Measurements from ENCODE around the gene THAP5.
"Not testable (repeated sequence)": the region's sequence is repeated elsewhere in the genome, so short reads cannot be mapped to it uniquely, and the experiment has no call there.

The THAP5 gene

DNA sequence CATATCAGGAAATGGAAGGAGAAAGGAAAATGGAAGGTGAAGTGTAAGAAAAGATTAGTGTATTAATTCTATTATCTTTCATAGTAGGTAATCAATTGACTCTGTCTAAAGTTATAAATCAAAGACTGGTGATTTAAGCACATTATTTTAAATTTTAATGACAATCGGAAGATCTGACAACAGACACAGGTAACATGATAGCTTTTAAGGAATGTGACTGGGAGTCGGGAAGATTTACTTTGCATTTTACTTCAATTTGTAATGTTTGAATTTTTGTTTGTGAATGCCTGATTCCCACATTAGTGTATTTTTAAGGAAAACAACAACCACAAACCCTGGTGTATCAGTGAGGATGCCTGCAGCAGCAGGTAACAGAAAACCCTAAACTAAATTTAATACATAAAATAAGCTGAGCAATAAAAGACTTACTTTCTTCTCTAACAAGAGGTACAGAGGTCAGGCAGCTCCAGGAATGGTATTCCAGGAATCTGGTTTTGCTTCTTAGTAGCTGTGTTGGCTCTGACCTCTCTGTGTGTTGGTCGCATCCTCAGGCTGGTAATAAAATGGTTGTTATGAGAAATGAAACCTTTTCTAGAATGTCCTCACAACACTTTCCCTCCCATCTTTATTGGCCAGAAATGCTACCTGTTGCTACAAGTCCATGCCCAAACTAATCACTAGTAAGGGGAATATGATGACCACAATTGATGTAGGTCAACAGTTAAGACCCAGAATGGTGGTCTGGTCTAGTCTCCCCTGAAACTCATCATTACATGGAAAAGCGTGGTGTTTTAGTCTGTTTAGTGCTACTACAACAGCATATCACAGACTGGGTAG lies 12.4 kb upstream of the THAP5 start:
- DNase-seq: no peak

DNA sequence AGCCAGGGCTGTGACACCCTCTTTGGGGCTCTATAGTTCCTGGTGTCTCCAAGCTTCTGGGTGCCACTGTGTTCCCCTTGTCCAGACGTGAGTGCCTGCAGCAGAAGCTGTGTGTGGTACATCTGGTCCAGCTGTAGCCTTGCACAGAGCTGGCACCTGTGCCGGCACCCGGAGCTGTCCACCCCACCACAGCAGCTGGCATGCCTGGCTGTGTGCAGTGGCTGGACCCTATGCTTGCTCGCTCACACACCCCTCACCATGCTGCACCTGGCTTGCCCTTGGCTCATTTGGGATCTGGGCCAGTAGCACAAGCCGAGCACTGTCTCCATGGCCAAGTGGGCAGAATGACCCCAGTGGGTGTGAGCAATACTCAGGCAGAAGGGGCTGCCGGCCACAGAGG lies 10.8 kb upstream of the THAP5 start:
- no peak for DNase-seq

DNA sequence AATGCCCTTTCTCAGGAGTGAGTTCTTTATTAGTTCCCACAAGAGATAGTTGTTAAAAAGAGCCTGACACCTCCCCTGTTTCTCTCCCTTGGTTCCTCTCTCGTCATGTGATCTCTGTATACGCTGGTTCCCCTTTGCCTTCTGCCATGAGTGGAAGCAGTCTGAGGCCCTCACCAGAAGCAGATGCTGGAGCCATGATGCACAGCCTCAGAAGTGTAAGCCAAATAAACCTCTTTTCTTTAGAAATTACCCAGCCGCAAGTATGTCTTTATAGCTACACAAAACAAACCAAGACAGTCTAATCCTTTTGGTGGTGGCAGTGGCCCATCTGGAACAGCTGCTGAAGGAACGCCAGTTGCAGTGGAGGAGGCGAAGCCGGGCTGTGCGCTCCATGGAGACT lies 9.4 kb upstream of the THAP5 start:
- no peak for DNase-seq

DNA sequence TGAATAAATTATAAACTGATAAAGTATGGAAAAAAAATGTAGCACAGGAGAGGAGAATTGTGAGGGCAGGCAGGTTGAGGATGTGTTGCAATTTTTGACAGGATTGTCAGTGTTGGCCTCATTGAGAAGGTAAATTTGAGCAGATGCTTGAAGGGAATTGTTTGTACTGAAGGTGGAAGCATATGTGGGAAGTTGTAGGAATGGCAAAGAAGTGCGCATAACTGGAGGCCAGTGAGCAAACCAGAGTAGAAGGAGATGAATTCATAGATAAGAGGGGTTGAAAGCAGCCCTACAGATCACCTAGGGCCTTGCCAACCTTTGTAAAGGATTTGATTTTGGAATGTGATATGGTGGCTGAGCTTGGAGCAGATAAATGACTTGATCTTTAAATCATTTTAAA lies 6.6 kb upstream of the THAP5 start:
- no peak for DNase-seq

DNA sequence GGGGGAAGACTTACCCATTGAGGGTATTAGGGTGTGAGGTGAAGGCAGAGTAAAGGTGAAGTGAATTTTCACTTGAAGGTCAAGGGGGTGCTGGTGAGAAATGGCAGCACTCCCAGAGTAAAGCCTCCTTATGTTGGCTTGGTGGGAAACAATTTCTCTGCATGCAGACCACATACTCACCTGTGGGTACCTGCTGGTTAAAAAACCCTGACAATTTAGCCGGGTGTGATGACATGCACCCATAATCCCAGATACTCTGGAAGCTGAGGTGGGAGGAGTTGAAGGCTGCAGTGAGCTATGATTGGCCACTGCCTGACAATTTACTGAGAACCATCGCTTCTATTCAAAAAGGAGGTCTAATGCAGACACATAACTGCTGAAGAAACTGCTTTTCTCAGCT lies 5.7 kb upstream of the THAP5 start:
- DNase-seq: no peak

DNA sequence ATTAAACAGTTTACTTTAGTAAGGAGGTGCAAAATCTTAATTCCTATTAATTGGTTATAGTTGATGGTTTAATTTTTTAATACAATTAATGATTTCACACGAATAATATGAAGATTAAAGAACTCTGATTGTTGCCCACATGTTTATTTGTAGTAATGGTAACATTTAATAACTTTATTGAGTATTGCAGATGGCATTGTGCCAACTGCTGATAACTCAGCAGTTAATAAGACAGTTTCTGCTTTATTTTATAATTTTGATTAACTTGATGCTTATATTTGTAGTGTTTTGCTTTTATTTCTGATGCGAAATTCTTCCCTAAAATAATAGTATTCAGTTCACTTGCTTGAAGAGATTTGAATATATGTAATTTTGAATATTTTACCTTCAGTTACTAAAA lies 3.0 kb upstream of the THAP5 start:
- DNase-seq: peak; percentile 18

DNA sequence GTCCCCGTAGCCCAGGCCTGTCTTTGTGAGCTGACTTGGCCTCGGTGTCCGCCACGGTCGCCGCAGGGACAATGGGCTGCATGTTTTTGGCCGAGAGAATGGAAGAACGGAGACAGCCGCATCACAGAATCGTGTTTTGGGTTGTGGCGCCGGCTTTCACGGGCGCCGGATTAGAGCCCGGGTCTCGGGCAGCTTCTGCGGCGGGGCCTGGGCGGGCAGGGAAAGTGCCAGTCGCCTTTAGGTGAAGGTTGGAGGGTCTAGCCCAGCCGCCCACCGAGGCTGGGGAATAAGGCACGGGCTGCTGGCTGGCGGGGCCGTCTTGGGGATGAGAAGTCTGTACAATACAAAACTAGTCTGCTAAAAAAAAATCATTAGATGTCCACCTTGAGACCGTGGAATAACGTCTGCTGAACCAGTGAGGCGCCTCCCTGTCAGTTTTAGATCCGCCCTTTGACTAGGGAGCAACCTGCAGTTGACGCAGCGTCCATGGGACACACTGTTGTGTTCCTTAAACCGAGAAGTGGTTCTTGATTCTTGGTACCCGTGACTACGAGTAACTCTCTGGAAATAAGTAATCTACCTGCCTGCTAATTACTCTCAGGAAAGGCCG lies 745 bp upstream of the THAP5 start:
- peak; percentile 82 for DNase-seq

DNA sequence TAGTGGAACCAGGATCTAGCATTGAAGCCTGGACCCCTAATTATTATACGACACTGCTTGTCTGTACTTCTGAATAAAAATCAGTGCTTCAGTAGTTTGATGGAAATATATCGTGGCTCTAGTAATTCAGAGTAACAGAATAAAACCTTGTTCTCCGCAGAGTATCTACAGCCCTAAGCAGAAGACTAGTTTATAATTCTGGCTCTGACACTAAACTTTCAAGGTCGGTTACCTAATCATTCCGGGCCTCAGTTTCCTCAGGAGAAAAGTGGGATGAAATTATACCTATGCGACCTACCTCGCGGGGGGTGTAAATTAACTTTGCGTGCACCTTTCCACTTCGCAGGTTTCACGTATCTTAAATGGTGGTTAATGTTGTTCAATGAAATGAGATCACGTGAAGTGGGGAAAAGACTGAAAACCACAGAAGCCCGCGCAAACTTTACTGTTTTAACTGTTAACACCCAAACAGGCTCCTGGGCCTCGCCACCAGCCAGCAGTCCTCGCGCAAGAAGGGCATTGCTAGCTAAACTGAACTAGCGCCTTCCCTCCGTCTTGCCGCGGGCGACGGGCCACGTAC lies 615 bp downstream of the THAP5 start:
- DNase-seq: peak; percentile 79

DNA sequence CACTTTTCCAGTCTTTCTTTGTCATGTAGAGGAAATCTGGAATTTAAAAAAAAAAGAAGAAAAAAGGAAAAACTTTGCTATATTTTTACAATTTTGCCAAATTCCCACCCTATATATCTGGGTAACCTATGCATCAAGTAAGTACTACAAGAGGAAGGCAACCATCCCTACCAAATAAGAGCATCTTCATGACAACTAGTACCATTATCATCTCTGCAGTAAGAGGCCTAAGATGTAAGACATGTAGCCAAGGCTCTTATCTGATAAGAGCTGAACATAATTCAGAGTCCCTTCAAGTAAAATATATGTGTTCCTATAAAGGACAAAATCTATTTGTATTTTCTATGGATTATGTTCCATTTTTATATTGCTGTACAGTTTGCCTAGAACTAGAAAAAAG lies 3.5 kb downstream of the THAP5 start:
- peak; percentile 11 for DNase-seq

DNA sequence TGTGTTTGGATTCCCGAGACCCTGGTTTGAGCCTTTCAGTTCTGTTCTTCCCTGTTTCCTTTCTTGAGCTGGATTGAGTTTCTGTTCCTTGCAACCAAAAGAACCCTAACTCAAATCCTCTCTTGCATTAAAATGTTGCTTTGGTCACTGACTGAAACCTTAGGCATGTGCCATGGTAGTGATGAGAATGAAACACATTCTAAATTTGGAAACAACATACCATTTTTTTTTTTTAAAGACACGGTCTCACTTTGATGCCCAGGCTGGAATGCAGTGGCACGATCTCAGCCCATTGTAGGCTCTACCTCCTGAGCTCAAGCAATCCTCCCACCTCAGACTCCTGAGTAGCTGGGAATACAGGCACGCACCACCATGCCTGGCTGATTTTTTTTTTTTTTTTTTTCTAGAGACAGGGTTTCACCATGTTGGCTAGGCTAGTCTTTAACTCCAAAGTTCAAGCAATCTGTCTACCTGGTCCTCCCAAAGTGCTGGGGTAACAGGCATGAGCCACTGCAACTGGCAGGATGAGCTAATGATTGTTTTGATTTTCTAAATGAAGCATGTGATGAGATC lies 8.4 kb downstream of the THAP5 start:
- no peak for DNase-seq

DNA sequence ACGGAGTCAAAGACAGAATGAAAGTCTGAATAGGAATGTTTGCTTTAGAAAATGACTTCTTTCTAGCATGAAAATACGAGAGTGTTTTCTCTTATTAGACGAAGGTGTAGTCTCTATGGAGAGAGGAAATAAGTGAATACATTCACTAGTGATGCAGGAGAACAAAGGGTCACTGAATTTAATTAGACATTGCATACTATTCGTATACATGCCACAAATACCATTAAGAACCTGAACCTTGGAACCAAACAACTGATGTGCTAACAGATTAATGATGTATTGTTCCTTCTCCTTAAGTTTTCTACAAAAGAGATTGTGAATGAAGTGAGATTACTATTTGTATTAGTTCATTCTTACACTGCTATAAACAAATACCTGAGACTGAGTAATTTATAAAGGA lies 10.3 kb downstream of the THAP5 start:
- DNase-seq: no peak

DNA sequence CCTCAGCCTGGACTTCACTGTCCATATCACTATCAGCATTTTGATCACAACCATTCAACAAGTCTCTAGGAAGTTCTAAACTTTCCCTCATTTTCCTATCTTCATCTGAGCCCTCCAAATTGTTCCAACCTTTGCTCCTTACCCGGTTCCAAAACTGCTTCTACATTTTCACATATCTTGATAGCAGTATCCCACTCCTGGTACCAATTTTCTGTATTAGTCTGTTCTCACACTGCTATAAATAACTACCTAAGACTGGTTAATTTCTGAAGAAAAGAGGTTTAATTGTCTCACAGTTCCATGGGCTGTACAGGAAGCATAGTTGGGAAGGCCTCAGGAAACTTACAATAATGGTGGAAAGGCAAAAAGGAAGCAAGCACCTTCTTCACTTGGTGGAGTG lies 11.9 kb downstream of the THAP5 start:
- no peak for DNase-seq

DNA sequence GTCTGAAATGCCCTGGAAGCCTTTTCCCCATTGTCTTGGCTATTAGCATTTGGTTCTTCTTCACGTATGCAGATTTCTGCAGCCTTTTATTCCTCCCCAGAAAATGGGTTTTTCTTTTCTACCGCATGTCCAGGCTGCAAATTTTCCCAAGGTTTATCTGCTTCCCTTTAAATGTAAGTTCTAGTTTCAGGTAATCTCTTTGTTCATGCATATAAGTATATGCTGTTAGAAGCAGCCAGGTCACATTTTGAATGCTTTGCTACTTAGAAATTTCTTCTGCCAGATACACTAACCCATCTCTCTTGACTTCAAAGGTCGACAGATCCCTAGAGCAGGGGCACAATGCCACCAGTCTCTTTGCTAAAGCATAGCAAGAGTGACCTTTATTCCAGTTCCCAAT lies 12.3 kb downstream of the THAP5 start:
- DNase-seq: no peak

DNA sequence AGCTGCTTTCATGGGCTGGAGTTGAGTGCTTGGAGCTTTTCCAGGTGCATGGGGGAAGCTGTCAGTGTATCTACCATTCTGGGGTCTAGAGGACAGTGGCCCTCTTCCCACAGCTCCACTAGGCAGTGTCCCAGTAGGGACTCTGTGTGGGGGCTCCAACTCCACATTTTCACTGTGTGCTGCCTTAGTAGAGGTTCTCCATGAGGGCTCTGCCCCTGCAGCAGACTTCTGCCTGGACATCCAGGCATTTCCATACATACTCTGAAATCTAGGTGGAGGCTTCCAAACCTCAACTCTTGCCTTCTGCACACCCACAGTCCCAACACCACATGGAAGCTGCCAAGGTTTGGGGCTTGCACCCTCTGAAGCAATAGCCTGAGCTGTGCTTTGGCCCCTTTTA lies 12.8 kb downstream of the THAP5 start:
- not testable (repeated sequence) for DNase-seq

DNA sequence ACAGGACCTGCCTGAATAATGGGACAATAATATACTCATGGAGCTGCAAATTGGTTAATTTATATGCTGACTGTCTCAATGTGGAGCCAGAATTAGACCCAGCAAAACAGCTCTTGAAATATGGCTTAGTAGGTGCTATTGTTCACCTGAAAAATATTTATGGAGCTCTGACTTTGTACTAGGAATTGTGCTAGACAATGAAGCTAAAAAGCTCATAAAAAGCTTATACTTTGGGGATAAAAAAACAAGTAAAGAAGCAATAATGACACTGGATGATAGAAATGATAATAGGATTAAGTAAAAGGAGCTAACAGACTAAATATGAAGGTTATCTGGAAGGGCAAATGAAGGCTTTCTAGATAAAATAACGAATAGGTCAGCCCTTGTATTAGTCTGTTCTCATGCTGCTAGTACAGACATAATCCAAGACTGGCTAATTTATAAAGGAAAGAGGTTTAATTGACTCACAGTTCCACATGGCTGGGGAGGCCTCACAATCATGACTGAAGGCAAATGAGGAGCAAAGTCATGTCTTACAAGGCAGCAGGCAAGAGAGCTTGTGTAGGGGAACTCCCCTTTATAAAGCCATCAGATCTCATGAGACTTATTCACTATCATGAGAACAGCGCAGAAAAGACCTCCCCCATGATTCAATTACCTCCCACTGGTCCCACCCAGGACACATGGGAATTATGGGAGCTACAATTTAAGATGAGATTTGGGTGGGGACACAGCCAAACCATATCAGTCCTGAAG lies 21.2 kb downstream of the THAP5 start:
- not testable (repeated sequence) for DNase-seq

DNA sequence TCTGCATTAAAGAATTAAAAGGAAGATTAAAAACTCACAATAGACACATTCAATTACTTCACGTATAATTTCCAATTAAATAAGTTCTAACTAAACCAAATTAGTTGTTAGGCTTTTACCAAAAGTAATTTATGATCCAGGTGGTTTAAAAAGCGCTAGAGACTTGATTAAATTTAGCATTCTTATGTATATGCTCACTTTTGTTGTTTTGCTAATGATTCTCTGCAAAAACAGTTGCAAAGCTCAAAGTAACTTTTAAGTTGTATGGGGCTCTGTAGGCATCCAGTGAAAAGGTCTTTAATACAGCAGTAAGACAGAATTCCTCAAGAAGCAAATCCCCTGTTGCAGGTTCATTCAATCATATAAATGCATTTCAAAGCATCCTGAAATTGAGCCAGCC lies 28.0 kb downstream of the THAP5 start:
- DNase-seq: no peak

DNA sequence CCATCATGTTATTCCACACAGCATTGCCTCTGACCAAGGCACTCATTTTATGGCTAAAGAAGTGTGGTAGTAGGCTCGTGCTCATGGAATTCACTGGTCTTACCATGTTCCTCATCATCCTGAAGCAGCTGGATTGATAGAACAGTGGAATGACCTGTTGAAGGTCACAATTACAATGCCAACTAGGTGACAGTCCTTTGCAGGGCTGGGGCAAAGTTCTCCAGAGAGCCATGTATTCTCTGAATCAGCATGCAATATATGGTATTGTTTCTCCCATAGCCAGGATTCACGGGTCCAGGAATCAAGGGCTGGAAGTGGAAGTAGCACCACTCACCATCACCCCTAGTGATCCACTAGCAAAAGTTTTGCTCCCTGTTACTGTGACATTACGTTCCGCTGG lies 30.8 kb downstream of the THAP5 start:
- not testable (repeated sequence) for DNase-seq

DNA sequence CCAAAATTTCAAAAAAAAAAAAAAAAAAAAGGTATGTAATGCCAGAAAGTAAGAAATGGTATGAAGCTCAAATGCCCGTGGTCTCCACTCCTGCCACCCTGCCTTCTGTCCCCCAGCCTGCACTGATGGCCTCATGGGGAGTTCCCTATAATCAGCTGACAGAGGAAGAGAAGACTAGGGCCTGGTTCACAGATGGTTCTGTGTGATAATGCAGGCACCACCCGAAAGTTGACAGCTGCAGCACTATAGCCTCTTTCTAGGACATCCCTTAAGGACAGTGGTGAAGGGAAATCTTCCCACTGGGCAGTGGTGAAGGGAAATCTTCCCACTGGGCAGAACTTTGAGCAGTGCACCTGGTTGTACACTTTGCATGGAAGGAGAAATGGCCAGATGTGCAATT lies 31.3 kb downstream of the THAP5 start:
- DNase-seq: peak; percentile 90

DNA sequence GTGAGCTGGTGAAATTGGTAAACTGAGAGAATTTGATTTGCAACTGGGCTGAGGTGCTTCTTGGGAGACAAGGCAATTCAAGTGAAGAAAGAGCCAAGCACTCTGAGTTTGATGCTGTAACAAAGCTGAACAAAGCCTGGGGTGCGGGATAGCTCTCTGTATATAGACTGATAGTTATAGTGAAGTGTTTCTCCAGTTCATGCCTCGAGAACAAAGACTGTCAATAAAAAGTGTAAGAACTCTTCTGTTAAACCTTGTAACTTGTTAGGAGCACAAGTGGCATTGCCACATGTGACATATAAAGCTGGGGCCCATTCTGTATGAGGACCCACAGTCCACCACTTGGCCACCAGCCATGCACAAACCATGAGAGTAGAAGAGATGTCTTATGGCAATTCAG lies 32.3 kb downstream of the THAP5 start:
- peak; percentile 11 for DNase-seq

DNA sequence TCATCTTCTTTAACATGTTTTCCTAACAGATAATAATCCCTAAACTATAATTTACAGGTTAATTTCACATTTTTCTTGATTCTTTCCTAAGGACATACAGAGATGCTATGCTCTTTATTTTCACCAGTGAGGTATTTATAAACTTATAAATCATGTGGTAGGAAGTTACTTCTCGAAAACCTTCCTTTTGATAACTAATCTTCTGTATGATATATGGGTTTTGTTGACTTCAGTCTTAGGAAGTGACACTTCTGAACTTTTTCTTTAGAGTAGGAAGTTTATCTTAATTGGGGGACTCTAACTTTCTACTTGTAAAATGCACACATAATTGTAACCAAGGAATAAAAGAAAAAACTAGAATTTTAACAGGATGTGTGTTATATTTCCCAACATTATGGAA lies 33.8 kb downstream of the THAP5 start:
- DNase-seq: no peak

DNA sequence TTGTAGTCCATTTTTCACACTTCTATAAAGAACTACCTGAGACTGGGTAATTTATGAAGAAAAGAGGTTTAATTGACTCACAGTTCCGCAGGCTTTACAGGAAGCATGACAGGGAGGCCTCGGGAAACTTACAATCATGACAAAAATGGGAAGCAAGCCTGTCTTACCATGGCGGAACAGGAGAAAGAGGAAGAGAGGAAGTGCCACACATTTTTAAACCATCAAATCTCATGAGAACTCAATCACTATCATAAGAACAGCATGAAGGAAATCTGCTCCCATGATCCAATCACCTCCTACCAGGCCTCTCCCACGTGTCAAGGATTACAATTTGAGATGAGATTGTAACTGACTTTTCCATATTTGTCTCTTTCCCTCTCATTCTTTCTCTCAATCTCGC lies 34.2 kb downstream of the THAP5 start:
- DNase-seq: no peak

DNA sequence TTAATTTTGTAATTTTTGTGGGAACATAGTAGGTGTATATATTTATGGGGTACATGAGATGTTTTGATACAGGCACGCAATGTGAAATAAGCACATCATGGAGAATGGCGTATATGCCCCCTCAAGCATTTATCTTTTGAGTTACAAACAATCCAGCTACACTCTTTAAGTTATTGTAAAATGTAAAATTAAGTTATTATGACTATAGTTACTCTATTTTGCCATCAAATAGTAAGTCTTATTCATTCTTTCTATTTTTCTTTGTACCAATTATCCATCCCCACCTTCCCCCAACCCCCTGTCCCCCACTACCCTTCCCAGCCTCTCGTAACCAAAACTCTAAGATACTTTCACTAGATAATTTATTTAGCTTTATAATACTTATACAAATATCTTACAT lies 35.8 kb downstream of the THAP5 start:
- DNase-seq: no peak

DNA sequence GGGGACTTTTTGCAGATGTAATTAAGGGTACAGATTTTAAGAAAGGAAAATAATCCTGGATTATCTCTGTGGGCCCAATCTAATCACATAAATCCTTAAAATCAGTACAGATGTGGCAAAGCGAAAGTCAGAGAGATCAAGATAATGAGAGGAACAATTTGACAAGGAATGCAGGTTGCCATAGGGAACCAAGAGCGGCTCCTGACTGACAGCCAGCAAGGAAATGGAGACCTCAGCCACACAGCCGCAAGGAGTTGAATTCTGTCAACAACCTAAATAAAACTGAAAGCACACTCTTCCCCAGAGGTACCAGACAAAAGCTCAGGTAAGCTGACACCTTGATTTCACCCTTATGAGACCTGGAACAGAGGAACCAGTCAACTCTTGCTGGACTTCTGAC lies 40.2 kb downstream of the THAP5 start:
- DNase-seq: no peak
